Posterior vena cava (tissue), 2 donors: ENCODE results near the gene GALR1. TPM values are rescaled to one million over a fixed set of nuclear protein-coding genes. Genes with fewer than 3 reads are reported as not detected.
A peak's percentile ranks its signal among the peaks of the same experiment; 100 is the strongest.

Experiments
- DNase-seq: peaks from one replicate; pipeline ENCODE4 v3.0.0-alpha.2; 2020; ENCODE audit warnings: low spot score
- intact Hi-C, 2 donors: fragments of 100-400 bp; cut with DNase I; formaldehyde crosslinking; loops; one replicate each; pipeline versions ENCODE4 v1.14.1 to v1.14.2; 2022 to 2023
- long read RNA-seq, 2 donors: library from polyadenylated mRNA; unstranded; transcript quantifications; one replicate each; pipeline ENCODE4 v2.0.0, GENCODE V29; 2020 to 2021
- total RNA-seq, 2 donors: library from RNA; stranded (reverse); fragmentation: NEBNext Ultra II Directional; extraction: Animal tissue kit (Norgen Biotek cat#: 25700); gene quantifications; one replicate each; pipeline ENCODE4 v1.2.1, GENCODE V29; 2021
- donor health status: DM: yes; HTN: yes; CAD: no.
- donor health status: DM: yes; HTN: yes; CAD: no.

The GALR1 gene, protein sequence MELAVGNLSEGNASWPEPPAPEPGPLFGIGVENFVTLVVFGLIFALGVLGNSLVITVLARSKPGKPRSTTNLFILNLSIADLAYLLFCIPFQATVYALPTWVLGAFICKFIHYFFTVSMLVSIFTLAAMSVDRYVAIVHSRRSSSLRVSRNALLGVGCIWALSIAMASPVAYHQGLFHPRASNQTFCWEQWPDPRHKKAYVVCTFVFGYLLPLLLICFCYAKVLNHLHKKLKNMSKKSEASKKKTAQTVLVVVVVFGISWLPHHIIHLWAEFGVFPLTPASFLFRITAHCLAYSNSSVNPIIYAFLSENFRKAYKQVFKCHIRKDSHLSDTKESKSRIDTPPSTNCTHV
- under 1 TPM; under 0.01 to 0.05 TPM for total RNA-seq
- long read RNA-seq, donor 1, result 0 reads
- long read RNA-seq, donor 2, result 0 reads

DNA sequence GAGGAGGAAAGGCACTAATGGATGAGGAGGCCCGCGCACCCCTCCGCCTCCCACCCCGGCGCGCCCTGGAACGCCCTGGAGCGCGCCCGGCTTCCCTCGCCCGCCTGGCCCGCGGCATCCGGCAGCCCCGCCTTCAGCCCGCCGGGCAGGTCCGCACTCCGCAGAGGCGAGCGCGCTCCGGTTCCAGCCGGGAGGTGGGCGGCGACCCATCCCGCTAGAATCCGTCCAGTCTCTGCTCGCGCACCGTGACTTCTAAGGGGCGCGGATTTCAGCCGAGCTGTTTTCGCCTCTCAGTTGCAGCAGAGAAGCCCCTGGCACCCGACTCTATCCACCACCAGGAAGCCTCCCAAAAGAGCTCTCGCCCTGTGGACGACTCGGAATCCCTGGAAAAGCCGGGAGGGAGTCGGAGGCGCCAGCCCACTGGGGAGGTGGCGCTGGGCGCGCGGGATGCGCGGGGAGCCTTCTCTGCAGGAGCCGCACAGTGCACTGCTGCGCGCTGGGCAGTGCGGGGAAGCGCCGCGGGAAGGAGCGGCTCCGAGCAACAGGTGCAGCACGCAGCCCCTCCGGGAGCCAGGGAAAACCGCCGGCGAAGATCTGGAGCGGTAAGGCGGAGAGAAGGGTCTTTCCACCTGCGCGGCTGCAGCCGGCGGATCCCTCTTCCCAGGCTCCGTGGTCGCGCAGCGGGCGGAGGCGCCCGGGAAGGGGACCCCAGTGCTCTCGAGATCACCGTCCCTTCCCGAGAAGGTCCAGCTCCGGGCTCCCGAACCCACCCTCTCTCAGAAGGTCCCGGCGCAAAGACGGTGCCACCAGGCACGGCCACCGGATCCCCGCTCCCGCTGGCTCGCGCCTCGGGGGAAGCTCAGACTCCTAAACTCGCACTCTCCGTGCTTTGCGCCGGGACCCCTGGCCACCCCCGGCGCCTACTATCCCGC is at the start of gene GALR1:
TSS of gene GALR1 (plus strand) at position 280 of the 932 bp plus-strand sequence. CDS start 701 bp downstream, outside the sequence.
- no peak for DNase-seq
- intact Hi-C loops, result no loop called here

DNA sequence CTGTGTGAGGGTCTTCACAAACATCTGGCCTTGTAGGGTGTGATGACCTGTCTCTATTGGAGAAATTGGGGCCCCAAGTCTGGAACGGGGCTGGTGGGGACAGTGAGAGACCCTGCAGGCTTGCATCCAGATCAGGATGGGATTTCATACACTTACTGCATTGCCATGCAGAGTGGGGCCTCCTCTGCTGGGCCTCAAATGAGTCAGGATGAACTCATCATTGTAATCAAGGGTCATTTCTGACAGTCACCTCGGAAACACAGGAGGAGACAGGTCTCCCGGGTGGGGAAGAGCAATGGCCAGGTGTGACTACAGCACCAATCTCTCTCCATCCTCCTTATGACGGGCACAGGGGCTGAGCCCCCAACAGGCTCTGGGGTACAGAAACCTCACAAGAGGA is 48.1 kb upstream of the GALR1 start:
- DNase-seq, result no peak
- intact Hi-C loops, result loop anchor here in 1 of 2 donors (10.0 kb wide), 1 partner anchor 67 kb away; the partner anchor contains the start of gene MBP

DNA sequence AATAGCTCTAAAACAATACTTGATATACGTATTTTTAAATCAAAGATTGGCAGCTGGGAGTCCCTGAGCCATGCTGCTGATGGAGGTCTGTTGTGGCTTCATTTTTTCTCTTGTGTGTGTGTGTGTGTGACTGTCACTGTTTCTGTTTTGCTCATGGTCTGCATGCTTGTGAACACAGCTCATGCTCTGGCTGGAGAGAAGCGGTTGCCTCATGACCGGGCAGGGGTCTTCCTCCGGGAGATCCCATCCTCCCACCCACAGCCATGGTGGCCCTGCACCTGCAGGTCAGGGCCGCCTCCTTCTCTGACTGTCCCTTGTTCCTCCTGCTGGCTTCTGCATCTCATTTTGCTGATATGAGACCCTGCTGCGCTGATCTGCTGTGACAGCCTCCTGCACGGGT is 47.3 kb upstream of the GALR1 start:
- no peak for DNase-seq
- intact Hi-C loops, result loop anchor here in 1 of 2 donors (10.0 kb wide), 1 partner anchor 68 kb away; the partner anchor contains the start of gene MBP

DNA sequence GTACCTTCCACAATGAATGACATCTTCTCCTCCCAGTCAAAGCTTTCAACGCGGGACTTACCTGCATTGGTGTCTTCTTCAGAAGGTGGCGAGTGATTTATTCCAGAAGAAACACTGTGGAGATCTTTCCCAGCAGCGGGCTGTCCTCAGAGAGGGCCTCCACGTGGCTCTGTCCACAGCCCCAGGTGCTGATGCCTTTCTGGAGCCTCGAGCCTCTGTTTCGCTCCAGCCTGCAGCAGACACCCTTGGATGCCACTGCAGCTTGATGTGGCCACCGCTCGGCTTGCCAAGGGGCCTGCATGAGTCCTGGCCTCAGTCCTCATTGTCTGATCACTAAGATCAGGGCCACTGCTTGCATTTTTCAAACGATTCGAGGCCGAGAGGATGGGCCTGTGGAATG is 46.6 kb upstream of the GALR1 start:
- DNase-seq, result no peak
- intact Hi-C loops, result loop anchor here in 1 of 2 donors (10.0 kb wide), 1 partner anchor 68 kb away; the partner anchor contains the start of gene MBP

DNA sequence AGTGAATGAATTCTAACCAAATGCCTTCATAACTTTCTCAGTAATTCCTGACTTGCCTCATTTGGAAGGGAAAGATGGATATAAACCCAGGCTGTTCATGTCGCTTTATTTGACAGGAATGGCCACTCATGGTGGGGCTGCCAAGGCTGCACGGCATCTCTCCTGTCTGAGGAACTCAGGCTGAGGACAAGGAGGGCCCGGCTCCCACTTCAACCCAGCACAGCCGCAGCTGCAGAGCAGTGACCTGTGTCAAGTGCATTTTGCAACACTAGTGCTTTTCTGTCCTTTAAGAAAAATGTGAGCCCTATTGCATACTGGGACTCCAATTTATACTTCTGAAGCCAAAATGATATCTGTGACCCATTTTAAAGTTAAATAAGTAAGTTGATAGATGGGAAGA is 45.8 kb upstream of the GALR1 start:
- no peak for DNase-seq
- intact Hi-C loops, result loop anchor here in 1 of 2 donors (10.0 kb wide), 1 partner anchor 69 kb away; the partner anchor contains the start of gene MBP

DNA sequence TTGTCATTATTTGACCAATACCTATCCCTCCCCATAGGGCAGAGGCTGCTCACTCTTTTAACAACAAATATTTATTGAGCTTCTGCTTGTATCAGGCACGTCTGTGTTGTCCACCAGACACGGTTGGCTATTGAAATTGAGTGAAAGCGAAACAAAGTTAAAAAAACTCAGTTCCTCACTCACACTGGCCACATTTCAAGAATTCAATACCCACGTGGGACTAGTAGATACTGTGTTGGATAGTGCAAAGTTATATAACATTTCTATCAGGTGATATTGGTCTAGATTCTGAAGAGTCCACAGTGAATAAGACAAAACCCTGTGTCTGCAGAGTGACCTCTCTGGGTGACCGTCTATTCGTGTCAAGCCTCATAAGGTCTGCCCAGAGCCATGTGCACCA is 43.9 kb upstream of the GALR1 start:
- intact Hi-C loops, result loop anchor here (5.0 to 10.0 kb wide), 3 partner anchors 71 to 208 kb away; partner anchors contain the start of gene MBP (in 1 of the 2)
- DNase-seq, result no peak

DNA sequence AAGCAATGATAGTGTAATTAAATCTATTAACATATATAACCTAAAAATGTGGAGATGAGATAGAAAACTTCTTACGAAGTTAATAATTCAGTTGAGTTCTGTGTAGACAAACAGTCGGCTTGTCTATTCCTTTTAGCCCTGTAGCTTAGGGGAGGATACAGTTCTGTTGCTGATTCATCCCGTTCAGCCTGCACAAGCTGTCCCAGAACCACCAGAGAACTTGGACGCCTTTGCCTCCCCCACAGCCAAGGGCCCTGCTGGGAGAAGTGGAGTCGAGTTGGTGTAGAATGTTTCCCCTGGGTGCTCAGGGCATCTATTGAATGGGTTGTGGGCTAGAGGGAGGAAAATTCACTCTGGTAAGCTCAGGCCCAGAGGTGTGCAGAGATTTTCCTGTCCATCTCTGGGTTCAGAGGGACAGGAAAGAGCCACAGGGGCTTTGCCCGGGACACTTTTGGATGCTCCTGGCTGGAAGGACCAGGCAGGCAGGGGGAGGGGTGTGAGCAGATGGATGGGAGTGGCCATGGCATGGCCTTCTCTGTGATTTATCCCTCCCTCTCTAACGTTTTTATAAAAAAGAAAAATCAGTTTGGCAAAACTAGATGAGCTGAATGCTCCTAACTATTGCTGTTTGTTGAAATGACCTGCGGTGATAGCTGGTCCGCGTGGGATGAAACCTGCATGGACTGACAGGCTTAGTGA is 42.8 kb upstream of the GALR1 start:
- peak; percentile 89 for DNase-seq
- intact Hi-C loops, result loop anchor here (5.0 to 10.0 kb wide), 3 partner anchors 72 to 210 kb away; partner anchors contain the start of gene MBP (in 1 of the 2)

DNA sequence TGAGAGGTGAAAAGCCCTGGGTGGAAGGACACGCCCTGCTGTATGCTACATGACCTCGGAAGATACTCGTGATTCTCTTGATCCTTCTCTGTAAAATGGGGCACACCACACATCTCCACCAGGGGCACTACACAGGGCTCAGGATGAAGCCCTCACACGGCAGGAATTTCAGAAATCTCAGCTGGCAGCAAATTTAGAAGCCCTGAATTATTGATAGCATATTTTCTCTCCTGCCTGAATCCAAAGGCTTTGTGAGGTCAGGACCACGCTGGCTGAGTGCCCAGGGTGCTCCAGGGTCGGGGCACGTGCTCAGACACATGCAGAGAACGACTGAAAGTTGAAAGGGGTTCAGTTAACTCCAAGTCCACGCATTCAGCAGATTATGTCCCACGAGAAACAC is 42.1 kb upstream of the GALR1 start:
- intact Hi-C loops, result loop anchor here (5.0 to 10.0 kb wide), 3 partner anchors 73 to 210 kb away; partner anchors contain the start of gene MBP (in 1 of the 2)
- DNase-seq, result peak; percentile 91

DNA sequence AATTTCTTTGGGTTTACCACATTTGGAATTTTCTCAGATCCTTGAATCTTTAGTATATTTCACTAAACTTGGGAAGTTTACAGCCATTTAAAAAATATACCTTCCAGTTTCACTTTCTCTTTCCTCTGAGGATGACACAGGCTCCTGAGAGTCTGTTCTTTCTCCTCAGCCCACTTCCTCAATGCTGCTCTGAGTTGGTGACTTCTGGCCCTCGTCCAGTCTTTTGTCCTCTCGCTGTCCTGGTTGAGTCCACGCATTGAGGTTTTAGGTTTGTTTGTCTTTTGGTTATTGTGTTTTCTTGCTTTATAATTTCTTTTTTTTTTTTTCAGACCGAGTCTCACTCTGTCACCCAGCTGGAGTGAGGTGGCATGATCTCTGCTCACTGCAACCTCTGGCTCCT is 40.7 kb upstream of the GALR1 start:
- intact Hi-C loops, result loop anchor here (2.0 to 10.0 kb wide), 4 partner anchors 74 to 212 kb away; partner anchors contain the start of gene MBP (in 1 of the 2)
- peak; percentile 71 for DNase-seq

DNA sequence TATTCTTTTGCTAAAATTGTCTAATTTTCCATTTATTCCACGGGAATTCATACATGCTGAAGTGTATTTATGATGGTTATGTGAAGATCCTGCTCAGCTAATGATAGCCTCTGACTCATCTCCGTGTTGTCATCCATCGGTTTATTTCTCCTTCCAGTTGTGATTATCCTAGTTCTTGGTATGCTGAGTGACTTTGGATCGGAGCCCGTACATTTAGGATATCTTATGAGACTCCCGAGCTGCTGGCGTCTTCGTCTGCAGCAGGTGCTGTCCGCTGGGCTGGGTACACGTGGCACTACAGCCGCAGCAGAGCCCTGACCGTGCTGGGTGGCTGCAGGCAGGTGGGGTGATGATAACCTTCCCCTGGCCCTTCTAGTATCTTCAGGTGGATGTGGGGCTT is 40.1 kb upstream of the GALR1 start:
- DNase-seq, result no peak
- intact Hi-C loops, result loop anchor here (2.0 to 10.0 kb wide), 4 partner anchors 75 to 212 kb away; partner anchors contain the start of gene MBP (in 1 of the 2)

DNA sequence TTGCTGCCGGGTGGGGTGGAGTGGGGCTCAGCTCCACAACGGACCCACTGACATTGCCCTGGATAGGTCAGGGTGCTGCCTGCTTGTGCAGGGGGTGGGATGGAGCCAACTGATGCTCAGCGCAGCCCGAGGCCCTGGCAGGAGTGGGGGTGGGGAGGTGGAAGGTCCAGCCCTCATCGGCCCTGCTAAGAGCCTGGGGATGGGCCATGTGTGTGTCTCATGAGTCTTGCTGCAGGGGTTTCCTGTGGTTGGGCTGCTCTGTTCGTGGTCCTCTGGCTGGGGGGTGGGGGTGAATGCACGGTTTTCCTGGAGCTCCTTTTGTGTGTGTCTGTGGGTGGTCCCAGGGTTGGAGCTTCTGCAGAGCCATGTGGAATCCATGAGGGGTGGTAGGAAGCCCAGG is 39.4 kb upstream of the GALR1 start:
- intact Hi-C loops, result loop anchor here (5.0 kb wide), 2 partner anchors 208 to 468 kb away; no protein-coding TSS in a partner anchor
- no peak for DNase-seq

DNA sequence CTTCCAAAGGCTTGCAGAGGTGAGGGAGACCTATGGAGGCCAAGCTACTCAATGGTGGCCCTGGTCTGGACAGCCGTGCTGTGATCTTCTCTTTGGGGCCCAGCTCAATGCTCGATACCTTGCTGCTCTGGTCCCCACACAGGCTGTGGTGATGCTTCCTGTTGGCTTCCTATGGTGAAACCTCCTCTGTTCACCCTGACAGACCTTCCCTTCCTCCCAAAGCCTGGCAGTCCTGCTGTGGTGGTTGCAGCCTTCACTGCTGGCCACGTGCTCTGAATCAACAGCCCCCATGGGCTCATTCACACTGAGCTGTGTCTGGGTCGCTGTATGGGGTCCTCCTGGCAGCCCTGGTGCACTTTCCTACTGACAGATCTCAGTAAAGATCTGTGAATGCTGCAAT is 31.0 kb upstream of the GALR1 start:
- intact Hi-C loops, result no loop called here

DNA sequence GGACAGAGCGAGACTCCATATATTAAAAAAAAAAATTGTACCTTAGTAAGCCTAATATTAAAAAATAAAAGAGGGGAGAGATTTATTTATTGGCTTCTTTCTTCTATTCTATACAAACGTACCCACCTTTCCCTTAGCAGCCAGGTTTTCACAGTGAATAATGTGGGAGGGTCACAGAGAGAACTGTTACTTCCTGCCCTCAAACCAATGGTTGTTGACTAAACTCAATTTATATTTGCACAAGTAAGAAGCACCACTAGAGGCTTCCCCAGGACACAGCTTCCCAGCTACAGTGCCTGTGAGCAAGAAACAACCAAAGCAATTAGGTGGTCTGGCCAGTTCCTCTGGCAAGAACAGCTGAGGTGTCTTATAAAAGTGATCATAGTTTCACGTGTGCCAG is 28.9 kb upstream of the GALR1 start:
- intact Hi-C loops, result no loop called here
- DNase-seq, result no peak

More for the DNA sequence above, 31.0 kb upstream of the GALR1 start:
- DNase-seq, result no peak

DNA sequence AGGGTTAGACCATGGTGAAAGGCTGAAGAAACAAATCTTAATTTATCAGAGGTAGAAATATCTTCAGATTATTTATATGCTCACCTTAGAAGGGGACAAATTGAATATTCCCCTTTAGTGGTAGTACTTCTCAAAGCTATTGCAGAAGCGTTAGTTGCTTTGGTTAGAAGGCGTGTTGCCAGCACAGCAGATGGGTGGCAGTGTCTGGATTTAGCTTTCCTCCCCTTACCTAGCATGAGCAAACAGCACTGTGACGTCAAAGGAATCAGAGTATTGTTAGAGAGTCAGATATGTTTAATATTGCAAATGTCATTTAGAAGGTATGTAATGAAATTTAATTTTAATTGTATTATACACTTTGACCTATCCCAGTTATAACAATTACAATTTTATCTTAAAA is 27.2 kb upstream of the GALR1 start:
- intact Hi-C loops, result no loop called here

DNA sequence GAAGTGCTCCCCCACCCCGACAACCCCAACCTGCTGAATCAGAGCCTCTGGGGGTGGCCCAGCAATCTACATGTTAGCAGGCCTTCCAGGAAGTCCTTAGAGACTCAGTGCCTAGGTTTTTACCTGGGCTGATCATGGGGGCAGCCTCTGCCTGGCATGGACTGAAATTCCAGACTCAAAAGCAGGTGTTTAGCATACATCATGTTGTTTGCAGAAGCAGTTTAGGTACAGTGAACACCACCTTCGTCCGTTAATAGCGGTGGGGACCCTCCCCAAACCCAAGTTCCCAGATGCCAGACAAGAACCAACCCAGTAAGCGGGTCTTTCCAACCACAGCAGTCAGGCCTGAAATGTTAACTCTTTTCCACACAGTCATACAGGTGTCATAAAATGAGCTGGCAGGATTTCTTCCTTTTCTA is 26.4 kb upstream of the GALR1 start:
- intact Hi-C loops, result no loop called here
- DNase-seq, result no peak

More for the DNA sequence above, 27.2 kb upstream of the GALR1 start:
- DNase-seq, result no peak

DNA sequence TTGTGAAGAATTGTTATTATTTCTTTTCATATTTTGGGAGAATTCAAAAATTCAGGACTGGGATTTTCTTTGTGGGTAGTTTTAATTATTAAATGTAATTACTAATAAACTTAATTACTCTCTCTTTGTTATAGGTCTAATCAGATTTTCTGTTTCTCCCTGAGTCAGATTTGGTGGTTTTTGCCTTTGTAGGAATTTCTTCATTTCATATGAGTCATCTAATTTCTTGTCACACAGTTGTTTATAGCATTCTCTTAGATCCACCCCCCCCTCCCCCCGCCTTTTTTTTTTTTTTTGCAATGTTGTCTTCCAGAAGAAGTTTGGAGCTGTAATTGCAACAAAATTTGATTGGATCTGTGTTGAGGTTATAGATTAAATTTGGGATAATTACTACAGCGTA is 26.0 kb upstream of the GALR1 start:
- no peak for DNase-seq
- intact Hi-C loops, result no loop called here

DNA sequence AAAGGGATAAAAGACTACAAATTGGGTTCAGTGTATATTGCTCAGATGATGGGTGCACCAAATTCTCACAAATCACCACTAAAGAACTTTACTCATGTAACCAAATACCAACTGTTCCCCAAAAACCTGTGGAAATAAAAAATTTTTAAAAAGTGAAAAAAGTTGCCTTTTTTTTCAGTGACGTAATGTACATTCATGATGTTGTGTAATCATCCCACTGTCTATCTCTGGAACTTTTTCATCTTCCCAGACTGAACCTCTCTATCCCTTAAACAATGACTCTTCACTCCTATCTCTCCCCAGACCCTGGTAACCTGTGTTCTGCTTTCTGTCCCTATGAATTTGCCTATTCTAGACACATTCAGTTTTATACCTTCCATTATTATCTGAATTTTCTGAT is 19.0 kb upstream of the GALR1 start:
- intact Hi-C loops, result no loop called here

DNA sequence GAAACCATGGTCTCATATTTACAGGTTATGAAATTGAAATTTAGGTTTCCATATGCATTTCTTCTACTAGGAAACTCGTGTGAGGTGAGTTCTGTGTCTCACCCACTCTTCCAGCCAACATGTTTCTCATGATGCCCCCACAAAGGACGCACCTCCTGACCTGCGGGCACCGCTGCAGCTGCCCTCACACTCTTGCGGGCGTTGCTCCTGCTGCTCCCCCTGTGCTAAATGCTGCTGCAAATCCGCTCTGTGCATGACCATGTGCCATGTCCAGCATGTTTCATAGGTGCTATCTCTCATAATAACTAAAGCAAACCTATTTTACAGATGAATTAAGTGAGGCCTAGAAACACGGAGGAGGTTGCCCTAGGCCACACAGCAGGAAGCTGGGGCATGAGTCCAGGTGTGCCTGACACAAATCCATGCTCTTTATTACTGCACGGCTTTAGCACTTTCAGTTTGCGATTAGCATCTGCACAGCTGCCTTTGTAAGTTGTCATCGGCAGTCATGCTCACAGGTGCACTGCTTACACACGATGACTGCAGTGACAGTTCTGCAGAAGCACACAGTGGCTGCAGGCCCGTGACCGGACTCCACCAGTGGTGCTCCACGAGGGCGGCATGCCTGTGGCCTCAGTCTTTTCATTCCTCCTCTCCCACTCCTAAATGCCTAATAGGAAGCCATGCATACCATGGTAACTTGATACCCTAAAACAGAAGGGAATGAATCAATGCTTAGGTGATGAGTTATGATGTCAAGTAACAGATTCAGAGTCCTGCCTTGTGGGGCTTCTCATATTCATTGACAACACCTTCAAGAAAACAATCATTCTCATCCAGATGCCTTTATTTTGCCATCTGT is 14.9 kb upstream of the GALR1 start:
- intact Hi-C loops, result no loop called here
- peak; percentile 62 for DNase-seq

More for the DNA sequence above, 19.0 kb upstream of the GALR1 start:
- no peak for DNase-seq
